ENCODE results near the gene HMGXB4.

The HMGXB4 gene

GRCh38 chr22:35299673-35300499 is 42.6 kb downstream of the HMGXB4 start, which contains the start of gene TOM1:
Gene TOM1 (plus strand): TSS chr22:35299894. CDS start chr22:35299929, 35 bp downstream.
- Histone ChIP-seq H3K9me3 (replicated peaks; ENCODE audit: insufficient read depth, low read length) (no peaks in the 10 kb centered on the region), H3K4me2 (ENCODE audit: low read depth, low read length) (peak within 1 kb of the TSS; percentile 74), H3K4me3 (ENCODE audit: low read length) (peak within 1 kb of the TSS; percentile 85), H3K4me1 (ENCODE audit: low read length) (no peaks in the 10 kb centered on the region; the same call in 1 of the 2 replicates), H3K9me2 (replicated peaks; ENCODE audit: insufficient read depth, low read length) (no peaks in the 10 kb centered on the region), H2AFZ (ENCODE audit: low read length) (peak within 1 kb of the TSS; percentile 79), H3K27me3 (replicated peaks; ENCODE audit: insufficient read depth, low read length) (no peaks in the 10 kb centered on the region), H3K79me2 (ENCODE audit: low read length) (peaks cover 37% of the 10 kb centered on the region), H3K27ac (ENCODE audit: low read length) (peak within 1 kb of the TSS; percentile 50; the same call in 1 of the 2 replicates), H3K9ac (ENCODE audit: low read length) (peak within 1 kb of the TSS; percentile 74), H3K36me3 (replicated peaks; ENCODE audit: insufficient read depth, low read length) (no peaks in the 10 kb centered on the region), H3F3A (ENCODE audit: insufficient read depth, low read length) (peaks cover 3% of the 10 kb centered on the region; the same call in 1 of the 2 replicates), H4K20me1 (ENCODE audit: insufficient read depth, low read length) (no peaks in the 10 kb centered on the region)
- peak; percentile 97 for DNase-seq
- TF ChIP-seq EZH2phosphoT487 (IDR thresholded peaks at IDR 0.05; ENCODE audit: low read length) = no peak
- TF ChIP-seq EZH2 (optimal IDR thresholded peaks at IDR 0.05; ENCODE audit: low read depth, low read length) = no peak
- TF ChIP-seq CTCF (IDR thresholded peaks at IDR 0.05; ENCODE audit: low read length) = no peak

- Histone ChIP-seq H3K9ac (ENCODE audit: low read length) (no peak overlapping the region), H3K36me3 (replicated peaks; ENCODE audit: insufficient read depth, low read length) (no peaks in the 10 kb centered on the region), H3K4me2 (ENCODE audit: low read depth, low read length) (no peak overlapping the region), H3K27me3 (replicated peaks; ENCODE audit: insufficient read depth, low read length) (no peaks in the 10 kb centered on the region), H3K27ac (ENCODE audit: low read length) (no peak overlapping the region), H3K9me2 (replicated peaks; ENCODE audit: insufficient read depth, low read length) (no peaks in the 10 kb centered on the region), H3K79me2 (ENCODE audit: low read length) (peaks cover 49% of the 10 kb centered on the region), H4K20me1 (ENCODE audit: insufficient read depth, low read length) (no peaks in the 10 kb centered on the region), H3K4me1 (ENCODE audit: low read length) (peaks cover 9% of the 10 kb centered on the region), H3F3A (ENCODE audit: insufficient read depth, low read length) (0 out of 2 replicates have a peak, but pooled peaks cover 3% of the 10 kb centered on the region), H2AFZ (ENCODE audit: low read length) (no peak overlapping the region), H3K9me3 (replicated peaks; ENCODE audit: insufficient read depth, low read length) (no peaks in the 10 kb centered on the region), H3K4me3 (ENCODE audit: low read length) (no peak overlapping the region)
- no peak for DNase-seq
- TF ChIP-seq EZH2 (optimal IDR thresholded peaks at IDR 0.05; ENCODE audit: low read depth, low read length) = no peak
- TF ChIP-seq EZH2phosphoT487 (IDR thresholded peaks at IDR 0.05; ENCODE audit: low read length) = no peak
- TF ChIP-seq CTCF (IDR thresholded peaks at IDR 0.05; ENCODE audit: low read length) = no peak
These were observed 44.1 kb downstream of the HMGXB4 start for GRCh38 chr22:35301372-35301874.

- H3K79me2 ChIP-seq (ENCODE audit: low read length) = peaks cover 61% of the 10 kb centered on the region
- no peaks in the 10 kb centered on the region for H3K9me2 ChIP-seq (replicated peaks; ENCODE audit: insufficient read depth, low read length)
- H3K4me3 ChIP-seq (ENCODE audit: low read length) = no peak overlapping the region
- no peaks in the 10 kb centered on the region for H3K27me3 ChIP-seq (replicated peaks; ENCODE audit: insufficient read depth, low read length)
- H3K9ac ChIP-seq (ENCODE audit: low read length) = no peak overlapping the region
- peaks cover 26% of the 10 kb centered on the region for H3K4me1 ChIP-seq (ENCODE audit: low read length)
- H3K36me3 ChIP-seq (replicated peaks; ENCODE audit: insufficient read depth, low read length) = no peaks in the 10 kb centered on the region
- H3F3A ChIP-seq (ENCODE audit: insufficient read depth, low read length) = peaks cover 11% of the 10 kb centered on the region
- H3K27ac ChIP-seq (ENCODE audit: low read length) = no peak overlapping the region
- H3K4me2 ChIP-seq (ENCODE audit: low read depth, low read length) = no peak overlapping the region
- no peaks in the 10 kb centered on the region for H3K9me3 ChIP-seq (replicated peaks; ENCODE audit: insufficient read depth, low read length)
- no peak overlapping the region for H2AFZ ChIP-seq (ENCODE audit: low read length)
- DNase-seq = no peak
- TF ChIP-seq EZH2phosphoT487 (IDR thresholded peaks at IDR 0.05; ENCODE audit: low read length) (no peak), EZH2 (optimal IDR thresholded peaks at IDR 0.05; ENCODE audit: low read depth, low read length) (no peak), CTCF (IDR thresholded peaks at IDR 0.05; ENCODE audit: low read length) (no peak)
- no peaks in the 10 kb centered on the region for H4K20me1 ChIP-seq (ENCODE audit: insufficient read depth, low read length)
These were observed 45.8 kb downstream of the HMGXB4 start for GRCh38 chr22:35303029-35303624.

Data from MM.1S (cell line).